Activated T-cell treated with anti-CD3 and anti-CD28 coated beads for 24 hours (primary cell): ENCODE results near the gene PRKAG2.
"Not testable (repeated sequence)": the region's sequence is repeated elsewhere in the genome, so short reads cannot be mapped to it uniquely, and the experiment has no call there.

Experiments
- DNase-seq: peaks from one replicate; pipeline ENCODE4 v3.0.0-alpha.2; 2020; ENCODE audit warnings: low read depth

Gene PRKAG2

DNA sequence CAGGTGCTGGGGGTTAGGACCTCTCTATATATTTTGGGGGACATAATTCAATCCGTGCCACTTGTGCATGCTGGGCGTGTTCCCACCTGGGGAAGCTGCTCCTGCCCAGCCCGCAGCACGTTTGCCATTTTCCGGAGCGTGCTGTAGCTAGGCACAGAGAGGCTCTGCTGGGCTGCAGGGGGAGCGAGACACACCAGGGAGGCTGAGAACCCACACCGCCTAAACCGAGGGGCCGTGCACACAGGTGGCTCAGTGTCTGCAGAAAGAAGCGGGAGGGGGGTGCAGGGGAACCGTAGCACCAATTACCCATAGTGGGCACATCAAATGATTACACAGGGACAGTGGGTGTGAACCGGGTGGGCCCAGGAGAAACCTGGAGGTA is 27.0 kb downstream of the PRKAG2 start:
- no peak for DNase-seq

DNA sequence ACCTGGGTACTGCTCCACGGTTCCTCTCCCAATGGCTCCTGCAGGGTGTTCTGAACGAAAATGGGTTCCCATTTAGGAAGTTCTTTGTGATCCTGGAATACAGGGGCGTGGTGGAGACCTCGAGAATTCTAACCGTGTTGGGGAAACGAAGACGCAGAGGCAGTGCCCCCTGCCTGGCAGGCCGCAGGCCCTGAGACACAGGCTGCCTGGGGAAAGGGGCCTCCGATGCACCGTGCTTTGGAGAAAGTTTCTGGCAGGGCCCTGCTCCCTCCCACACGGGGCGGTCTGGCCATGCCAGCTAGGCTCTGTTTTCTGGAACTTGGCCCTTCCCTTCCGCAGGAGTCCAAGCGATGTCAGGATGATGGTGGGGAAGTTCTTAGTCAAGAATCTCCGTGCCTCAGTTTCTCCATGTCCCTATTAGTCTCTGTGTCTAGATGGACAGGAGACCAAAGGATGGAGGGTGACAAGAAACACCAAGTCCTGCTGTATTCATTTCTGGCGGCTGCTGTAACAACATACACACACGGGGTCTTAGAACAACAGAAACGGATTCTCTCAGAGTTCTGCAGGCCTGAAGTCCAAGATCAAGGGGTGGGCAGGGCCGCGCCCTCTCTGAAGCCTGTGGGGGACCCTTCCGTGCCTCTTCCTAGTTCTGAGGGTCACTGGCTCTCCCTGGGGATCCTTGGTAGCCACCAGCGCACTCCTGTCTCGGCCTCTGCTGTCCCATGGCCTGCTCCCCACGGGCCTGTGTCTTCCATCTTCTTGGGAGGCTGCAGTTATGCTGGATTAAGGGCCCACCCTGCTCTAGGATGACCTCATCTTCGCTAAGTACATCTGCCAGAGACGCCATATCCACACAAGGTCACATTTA is 27.7 kb downstream of the PRKAG2 start:
- no peak for DNase-seq

GRCh38 chr7:151847681-151848081 is 29.2 kb downstream of the PRKAG2 start:
- DNase-seq: no peak

DNA sequence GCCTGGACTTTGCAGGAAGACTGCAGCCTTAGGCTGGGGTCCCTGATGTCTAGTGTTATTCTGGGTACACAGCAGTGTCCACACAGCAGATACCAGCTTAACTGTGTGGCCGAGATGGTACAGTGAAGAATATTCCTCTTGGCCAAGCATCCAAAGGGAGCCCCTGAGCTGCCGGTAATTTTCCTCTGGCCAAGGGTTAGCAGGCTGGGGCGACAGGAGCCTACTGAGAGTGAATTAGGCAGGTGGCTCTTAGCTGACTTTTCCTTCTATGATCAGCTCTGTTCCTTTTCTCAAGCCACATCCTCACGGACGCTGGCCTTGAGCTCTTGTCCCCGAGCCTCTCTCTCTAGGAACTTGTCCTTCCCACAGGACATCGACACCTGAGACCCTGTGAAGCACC is 29.8 kb downstream of the PRKAG2 start:
- no peak for DNase-seq

- DNase-seq: no peak
These were observed 31.3 kb downstream of the PRKAG2 start for GRCh38 chr7:151845412-151846205.

GRCh38 chr7:151844825-151845200 is 32.1 kb downstream of the PRKAG2 start:
- DNase-seq: no peak

DNA sequence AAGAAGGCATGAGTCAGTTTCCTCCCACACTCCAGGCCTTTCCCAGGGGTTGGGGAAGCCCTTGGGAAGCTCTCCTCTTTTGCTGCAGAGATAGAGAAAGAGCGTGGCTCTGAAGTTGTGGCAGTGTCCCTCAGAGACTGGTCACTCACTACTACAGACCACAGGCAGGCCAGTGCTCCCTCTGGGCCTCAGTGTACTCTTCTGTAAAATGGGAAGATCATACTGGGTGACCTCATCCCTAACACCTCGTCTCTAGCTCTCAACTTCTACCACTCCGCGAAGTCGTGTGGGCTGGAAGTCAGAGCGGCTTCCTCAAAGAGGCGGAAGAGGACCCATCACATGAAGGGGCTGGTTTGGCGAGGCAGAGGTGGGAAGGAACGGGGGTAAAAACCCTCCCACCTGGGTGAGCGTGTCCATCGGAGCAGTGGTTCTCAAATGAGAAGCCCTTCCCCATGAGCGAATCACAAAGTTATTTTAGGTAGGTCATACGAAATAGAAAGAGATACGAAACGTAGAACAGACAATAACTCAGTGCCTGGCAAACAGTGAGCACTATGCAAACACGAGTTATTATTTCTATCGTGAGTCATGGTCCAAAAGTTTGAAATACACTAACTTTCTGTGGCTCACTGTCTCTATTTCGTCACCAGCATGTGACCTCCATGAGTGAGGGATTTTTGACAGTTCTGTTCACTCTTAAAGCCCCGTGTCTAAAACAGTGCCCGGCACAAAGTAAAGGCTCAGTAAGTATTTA is 32.7 kb downstream of the PRKAG2 start:
- no peak for DNase-seq

DNA sequence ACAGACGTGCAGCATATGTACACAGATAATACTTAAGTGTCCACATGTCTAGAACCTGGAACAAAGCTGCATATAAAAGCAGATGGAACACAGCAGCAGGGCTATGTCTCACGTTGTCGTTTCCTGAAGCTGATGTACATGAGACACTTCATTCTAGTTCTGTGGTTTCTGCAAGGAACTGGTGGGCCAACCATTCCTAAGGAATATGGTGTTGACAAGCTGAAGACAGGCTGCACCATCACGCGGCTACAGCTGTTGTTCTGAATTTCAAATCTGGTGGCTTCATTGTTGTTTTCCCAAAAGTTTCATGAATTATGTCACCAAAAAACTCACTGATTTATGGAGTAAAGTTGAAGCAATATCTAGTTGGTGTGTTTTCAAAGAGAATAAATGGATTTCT is 33.7 kb downstream of the PRKAG2 start:
- DNase-seq: no peak

GRCh38 chr7:151841395-151842051 is 35.4 kb downstream of the PRKAG2 start:
- not testable (repeated sequence) for DNase-seq

DNA sequence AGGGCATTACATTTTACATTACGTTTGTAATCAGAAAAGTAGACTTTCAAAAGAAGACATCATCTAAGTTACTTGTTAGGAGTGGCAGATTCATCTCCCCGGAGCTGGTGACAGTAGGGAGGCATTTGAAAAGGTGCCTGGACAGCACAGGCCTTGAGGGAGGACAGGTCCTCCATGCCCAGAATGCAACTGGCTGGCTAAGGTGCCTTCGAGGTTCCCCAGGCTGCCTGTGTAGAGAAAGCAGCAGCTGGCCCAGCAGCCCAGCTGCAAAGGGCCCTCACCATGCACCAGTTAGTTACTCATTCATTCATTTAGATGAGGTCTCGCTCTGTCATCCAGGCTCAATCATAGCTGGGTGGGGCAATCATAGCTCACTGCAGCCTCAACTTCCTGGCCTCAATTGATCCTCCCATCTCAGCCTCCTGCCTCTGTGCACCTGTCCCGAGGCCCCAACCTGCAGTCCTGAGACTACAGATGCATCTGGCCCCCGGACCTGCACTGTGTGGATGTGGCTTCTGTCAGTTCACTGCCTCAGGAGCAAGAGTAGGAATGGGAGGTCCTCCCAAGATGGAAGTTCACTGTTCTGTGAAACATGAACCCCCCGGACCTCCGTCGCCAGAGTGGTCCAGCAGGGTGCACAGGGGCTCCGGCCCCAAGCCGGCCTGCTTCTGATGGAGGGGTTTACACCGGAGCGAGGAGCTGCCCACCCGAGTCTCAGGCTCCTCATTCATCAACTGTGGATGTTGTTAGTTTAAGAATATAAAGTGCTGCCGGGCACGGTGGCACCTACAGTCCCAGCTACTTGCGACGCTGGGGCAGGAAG is 36.6 kb downstream of the PRKAG2 start:
- no peak for DNase-seq

DNA sequence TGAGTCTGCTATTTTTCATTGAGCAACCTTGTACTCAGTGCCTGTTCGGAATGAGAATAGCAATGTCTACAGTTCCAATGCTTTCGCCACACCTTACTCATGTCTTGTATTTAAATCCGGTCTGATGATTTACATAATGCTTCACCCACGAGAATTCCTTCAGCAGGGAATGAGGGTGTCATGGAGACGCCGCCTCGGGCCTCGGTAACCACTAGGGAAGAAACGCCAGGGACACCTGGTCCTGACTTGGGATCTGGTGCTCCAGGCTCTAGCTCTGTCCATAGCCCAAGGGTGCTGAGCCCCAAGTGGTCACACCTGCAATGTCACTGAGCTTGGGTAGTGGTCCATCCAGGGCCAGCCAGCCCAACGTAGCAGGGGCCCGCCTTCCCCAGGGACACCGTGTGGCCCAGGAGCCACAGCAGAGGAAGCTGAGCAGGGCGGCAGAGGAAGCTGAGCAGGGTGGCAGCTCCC is 37.4 kb downstream of the PRKAG2 start:
- no peak for DNase-seq

GRCh38 chr7:151838861-151839381 is 38.0 kb downstream of the PRKAG2 start:
- no peak for DNase-seq

DNA sequence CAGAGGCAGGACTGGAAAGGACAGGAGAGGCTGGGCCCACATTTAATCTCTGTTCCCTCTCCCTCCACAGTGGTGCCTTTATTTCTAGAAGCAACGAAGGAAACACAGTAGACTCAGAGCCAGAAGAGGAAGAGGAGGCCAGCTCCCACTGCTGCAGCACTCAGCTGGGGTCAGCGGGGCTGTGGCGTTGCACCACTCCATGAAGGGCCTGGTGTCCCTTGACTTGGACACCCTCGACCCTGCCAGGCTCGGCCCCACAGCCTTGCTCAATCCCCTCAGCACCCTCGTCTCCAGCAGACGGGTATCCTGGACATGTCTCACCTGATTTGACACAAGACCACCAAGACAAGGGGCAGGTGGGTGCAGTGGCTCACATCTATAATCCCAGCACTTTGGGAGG is 38.8 kb downstream of the PRKAG2 start:
- no peak for DNase-seq

DNA sequence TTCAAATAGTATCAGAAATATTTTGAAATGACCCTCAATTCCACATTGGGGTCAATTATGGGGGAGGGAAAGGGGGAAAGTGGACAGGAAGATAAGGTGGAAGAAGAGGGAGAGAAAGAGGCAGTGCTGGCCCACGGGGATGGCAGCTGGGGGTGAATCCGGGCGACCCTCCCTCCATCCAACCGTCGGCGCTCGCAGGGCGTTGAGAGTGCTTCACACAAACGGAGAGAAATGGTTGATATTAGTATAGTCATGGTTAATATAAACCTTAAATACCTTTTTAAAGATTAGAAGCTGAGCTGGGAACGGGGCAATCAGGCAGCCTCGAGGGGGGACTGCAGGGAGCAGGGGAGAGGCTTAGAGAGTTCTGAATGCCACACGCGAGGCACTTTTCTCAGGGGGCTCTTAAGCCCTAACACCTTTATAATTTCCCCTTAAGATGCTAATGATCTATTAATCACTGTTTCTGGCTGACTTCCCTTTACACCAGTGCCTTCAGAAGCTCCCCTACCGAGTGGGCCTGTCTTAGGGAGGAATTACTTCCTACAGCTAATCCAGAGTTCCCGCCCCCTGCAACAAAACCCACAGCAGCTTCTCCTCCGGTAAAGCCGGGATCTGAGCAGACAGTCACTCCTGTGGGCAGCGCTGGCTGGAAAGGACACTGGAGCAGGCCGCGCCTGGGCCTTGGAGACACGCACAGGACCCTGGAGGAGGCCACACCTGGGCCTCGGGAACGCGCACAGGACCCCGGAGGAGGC is 39.5 kb downstream of the PRKAG2 start:
- no peak for DNase-seq

DNA sequence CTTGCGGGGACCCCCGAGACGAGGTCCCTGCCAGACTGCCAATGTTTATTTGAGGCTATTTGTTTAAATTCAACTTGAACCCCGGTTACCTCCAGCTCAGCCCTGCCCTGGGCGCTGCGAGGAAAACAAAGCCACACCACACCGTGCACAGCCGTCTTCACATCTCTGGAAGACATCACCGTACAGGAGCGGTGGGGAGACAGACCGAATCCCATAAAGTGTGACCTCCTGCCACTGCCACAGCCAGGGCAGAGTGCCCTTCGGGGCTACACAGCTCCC is 40.0 kb downstream of the PRKAG2 start:
- DNase-seq: no peak

GRCh38 chr7:151836191-151836926 is 40.6 kb downstream of the PRKAG2 start:
- DNase-seq: no peak

DNA sequence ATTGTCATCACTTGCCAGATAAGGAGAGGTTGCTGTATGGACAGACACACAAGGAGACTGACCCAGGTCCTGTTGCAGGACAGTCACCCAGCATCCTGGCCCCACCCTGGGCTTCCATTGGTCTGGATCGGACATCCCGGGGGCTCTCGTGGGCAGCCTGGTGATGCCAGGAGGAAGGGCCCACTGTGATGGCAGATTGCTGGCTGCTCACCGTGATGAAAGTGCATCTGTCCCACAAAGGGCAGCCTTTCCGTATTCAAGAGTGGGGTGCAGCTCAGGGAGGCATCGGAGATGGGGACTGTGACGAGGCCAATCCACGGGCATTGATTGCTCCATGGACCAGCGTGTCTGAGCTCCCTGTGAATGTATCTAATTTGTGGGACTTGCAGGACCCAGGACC is 41.3 kb downstream of the PRKAG2 start:
- DNase-seq: no peak

GRCh38 chr7:151834271-151835035 is 42.5 kb downstream of the PRKAG2 start:
- no peak for DNase-seq

- DNase-seq: no peak
These were observed 43.2 kb downstream of the PRKAG2 start for GRCh38 chr7:151833691-151834090.
